DOHH2 (cell line): ENCODE measurements around the gene NLRP1.

Source experiments
- H3F3A ChIP-seq: fragments of 200-600 bp; sonication (generic), shearing (Covaris generic); 2 replicates; pipeline ENCODE4 v1.6.0; 2016; ENCODE audit warnings: antibody characterized with exemption, mild to moderate bottlenecking; ENCODE audit not compliant: control insufficient read depth, insufficient read depth
- H3K27ac ChIP-seq: fragments of 200-600 bp; sonication (generic); 2 replicates; pipeline ENCODE4 v1.5.1; 2014; ENCODE audit warnings: low read depth, mild to moderate bottlenecking, low read length, moderate library complexity
- H3K27me3 ChIP-seq: fragments of 200-600 bp; sonication (generic); 2 replicates; pipeline ENCODE4 v1.6.1; 2014; ENCODE audit warnings: mild to moderate bottlenecking, low read length, mixed read lengths; ENCODE audit not compliant: control insufficient read depth
- H3K36me3 ChIP-seq: fragments of 200-600 bp; sonication (generic); 2 replicates; pipeline ENCODE4 v1.6.1; 2014; ENCODE audit warnings: mild to moderate bottlenecking, low read length, moderate library complexity, mixed read lengths; ENCODE audit not compliant: control insufficient read depth
- H3K4me1 ChIP-seq: fragments of 200-600 bp; sonication (generic); 2 replicates; pipeline ENCODE4 v1.6.1; 2014; ENCODE audit warnings: mild to moderate bottlenecking, low read length, mixed read lengths; ENCODE audit not compliant: control insufficient read depth
- H3K4me2 ChIP-seq: fragments of 200-600 bp; sonication (generic); 2 replicates; pipeline ENCODE4 v1.6.0; 2014; ENCODE audit warnings: mild to moderate bottlenecking, low read length, moderate library complexity
- H3K4me3 ChIP-seq: fragments of 200-600 bp; sonication (generic); 2 replicates; pipeline ENCODE4 v1.5.1; 2014; ENCODE audit warnings: mild to moderate bottlenecking, low read length, mixed read lengths
- H3K79me2 ChIP-seq: fragments of 200-600 bp; sonication (generic); 2 replicates; pipeline ENCODE4 v1.6.1; 2014; ENCODE audit warnings: mild to moderate bottlenecking, low read length, mixed read lengths; ENCODE audit not compliant: control insufficient read depth
- H3K9me2 ChIP-seq: fragments of 200-600 bp; sonication (generic); replicated peaks from 2 replicates; pipeline ENCODE4 v1.6.1; 2014; ENCODE audit warnings: mild to moderate bottlenecking, low read length, mixed read lengths; ENCODE audit not compliant: control insufficient read depth
- H3K9me3 ChIP-seq: fragments of 200-600 bp; sonication (generic); 2 replicates; pipeline ENCODE4 v1.6.1; 2014; ENCODE audit warnings: antibody characterized with exemption, low read length, mixed read lengths; ENCODE audit not compliant: control insufficient read depth, insufficient read depth
- H4K20me1 ChIP-seq: fragments of 200-600 bp; sonication (generic); 2 replicates; pipeline ENCODE4 v1.6.0; 2014; ENCODE audit warnings: low read depth, mild to moderate bottlenecking, antibody characterized with exemption, low read length, moderate library complexity; ENCODE audit not compliant: control insufficient read depth, insufficient read depth
- EZH2phosphoT487 ChIP-seq: fragments of 200-600 bp; sonication (generic); IDR thresholded peaks from 2 replicates; pipeline ENCODE4 v1.6.1; 2017; ENCODE audit warnings: borderline replicate concordance, mild to moderate bottlenecking, antibody characterized with exemption, low read length, moderate library complexity, mixed read lengths
- TF ChIP-seq, protein P1 (sequence below): fragments of 200-600 bp; sonication (generic); IDR thresholded peaks from one replicate; pipeline ENCODE4 v1.5.1; 2014; ENCODE audit warnings: antibody characterized with exemption, mild to moderate bottlenecking, low read depth, low read length; ENCODE audit not compliant: poor library complexity, severe bottlenecking

The NLRP1 gene

DNA sequence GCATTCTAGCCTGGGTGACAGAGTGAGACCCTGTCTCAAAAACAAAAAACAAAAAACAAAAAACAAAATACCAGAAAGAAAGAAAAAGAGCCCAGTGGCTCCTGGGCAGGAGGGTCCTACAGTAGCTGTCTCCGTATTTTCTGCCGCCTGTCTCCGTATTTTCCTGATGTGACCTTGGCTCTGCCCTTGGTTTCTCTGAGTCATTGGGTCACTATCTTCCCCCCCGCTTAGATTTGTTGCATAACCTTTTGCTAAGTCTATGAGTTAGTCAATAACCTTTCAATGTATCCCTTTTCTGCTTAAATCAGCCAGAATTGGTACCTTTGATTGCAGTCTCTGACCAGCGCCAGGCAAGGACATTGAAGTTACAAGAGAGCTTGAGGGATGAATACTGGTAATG lies 61.1 kb downstream of the NLRP1 start:
- no peaks in the 10 kb centered on the region for H3F3A ChIP-seq
- H3K9me3 ChIP-seq, result no peaks in the 10 kb centered on the region
- no peaks in the 10 kb centered on the region for H3K27me3 ChIP-seq
- no peak overlapping the region for H3K4me3 ChIP-seq
- H3K79me2 ChIP-seq, result no peaks in the 10 kb centered on the region
- H3K36me3 ChIP-seq, result no peaks in the 10 kb centered on the region
- H3K27ac ChIP-seq, result no peak overlapping the region
- H4K20me1 ChIP-seq, result no peaks in the 10 kb centered on the region
- no peak overlapping the region for H3K4me2 ChIP-seq
- H3K4me1 ChIP-seq, result no peaks in the 10 kb centered on the region
- TF ChIP-seq EZH2phosphoT487, result no peak
- TF ChIP-seq, protein P1, sequence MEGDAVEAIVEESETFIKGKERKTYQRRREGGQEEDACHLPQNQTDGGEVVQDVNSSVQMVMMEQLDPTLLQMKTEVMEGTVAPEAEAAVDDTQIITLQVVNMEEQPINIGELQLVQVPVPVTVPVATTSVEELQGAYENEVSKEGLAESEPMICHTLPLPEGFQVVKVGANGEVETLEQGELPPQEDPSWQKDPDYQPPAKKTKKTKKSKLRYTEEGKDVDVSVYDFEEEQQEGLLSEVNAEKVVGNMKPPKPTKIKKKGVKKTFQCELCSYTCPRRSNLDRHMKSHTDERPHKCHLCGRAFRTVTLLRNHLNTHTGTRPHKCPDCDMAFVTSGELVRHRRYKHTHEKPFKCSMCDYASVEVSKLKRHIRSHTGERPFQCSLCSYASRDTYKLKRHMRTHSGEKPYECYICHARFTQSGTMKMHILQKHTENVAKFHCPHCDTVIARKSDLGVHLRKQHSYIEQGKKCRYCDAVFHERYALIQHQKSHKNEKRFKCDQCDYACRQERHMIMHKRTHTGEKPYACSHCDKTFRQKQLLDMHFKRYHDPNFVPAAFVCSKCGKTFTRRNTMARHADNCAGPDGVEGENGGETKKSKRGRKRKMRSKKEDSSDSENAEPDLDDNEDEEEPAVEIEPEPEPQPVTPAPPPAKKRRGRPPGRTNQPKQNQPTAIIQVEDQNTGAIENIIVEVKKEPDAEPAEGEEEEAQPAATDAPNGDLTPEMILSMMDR, result no peak
- H3K9me2 ChIP-seq, result no peaks in the 10 kb centered on the region

DNA sequence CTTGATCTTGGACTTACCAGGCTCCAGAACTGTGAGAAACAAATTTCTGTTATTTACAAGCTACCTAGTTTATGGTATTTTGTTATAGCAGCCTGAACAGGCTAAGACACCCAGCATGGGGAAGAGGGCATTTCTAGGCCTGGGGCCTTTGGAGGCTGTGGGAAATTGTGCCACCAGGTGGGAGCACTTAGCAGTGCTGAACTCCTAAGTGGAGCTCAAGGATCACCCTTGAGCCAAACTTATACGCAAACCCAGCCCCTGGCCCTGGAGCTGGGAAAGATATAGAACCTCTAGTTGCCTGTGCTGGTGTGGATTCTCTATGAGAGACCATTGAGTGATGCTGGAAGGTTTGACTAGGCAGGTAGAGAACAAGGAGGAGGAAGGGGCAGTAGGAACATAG lies 61.8 kb downstream of the NLRP1 start:
- Histone ChIP-seq H3K4me2 (no peak overlapping the region), H3K4me3 (no peak overlapping the region), H3K4me1 (no peaks in the 10 kb centered on the region), H3K9me2 (no peaks in the 10 kb centered on the region), H3K36me3 (no peaks in the 10 kb centered on the region), H3K27ac (no peak overlapping the region), H3K9me3 (no peaks in the 10 kb centered on the region), H3K27me3 (no peaks in the 10 kb centered on the region), H4K20me1 (no peaks in the 10 kb centered on the region), H3F3A (no peaks in the 10 kb centered on the region), H3K79me2 (no peaks in the 10 kb centered on the region)
- TF ChIP-seq, protein P1, result no peak
- TF ChIP-seq EZH2phosphoT487, result no peak

DNA sequence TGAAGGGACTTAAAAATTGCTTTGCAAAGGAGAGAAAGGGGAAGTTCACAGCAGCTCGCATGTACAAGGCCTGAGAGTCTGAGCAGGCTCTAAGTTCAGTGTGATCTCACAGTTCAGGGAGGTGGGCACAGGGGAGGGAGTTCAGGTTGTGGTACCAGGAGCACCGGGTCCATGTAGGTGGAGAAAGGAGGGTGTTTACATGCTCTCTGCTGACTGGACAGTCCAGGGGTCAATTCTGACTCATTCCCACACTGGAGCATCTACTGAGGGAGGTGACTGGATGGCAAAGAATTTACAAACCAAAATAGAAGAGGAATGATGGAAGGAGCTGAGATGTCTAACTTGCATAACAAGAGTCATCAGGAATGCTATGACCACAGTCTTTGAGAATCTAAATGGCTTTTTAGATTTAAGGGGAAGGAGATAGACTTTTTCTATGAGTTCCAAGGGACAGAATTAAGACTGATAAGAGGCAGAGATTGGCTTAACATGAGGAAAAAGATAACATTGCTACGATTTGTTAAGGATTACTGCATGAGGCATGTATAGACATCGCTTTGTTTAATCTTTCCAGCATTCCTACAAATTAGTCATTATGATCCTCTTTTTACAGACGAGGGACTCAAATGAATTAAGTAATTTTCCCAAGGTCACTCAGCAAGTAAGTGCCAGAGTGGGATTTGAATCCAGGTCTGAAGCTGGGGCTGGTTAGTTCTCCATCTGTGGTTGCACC lies 68.1 kb downstream of the NLRP1 start:
- Histone ChIP-seq H3K27ac (no peak overlapping the region), H3K4me2 (no peak overlapping the region)
- TF ChIP-seq, protein P1, result no peak
- no peak for TF ChIP-seq EZH2phosphoT487

More for the DNA sequence above, 68.1 kb downstream of the NLRP1 start:
- Histone ChIP-seq H3F3A (no peaks in the 10 kb centered on the region), H3K79me2 (no peaks in the 10 kb centered on the region), H4K20me1 (no peaks in the 10 kb centered on the region), H3K36me3 (no peaks in the 10 kb centered on the region), H3K4me1 (no peaks in the 10 kb centered on the region), H3K9me2 (no peaks in the 10 kb centered on the region), H3K4me3 (no peak overlapping the region), H3K9me3 (no peaks in the 10 kb centered on the region), H3K27me3 (no peaks in the 10 kb centered on the region)
